ENCODE data around the gene BLACAT1. TPM values are rescaled to one million over a fixed set of nuclear protein-coding genes. Genes with fewer than 3 reads are reported as not detected.
"Not testable (repeated sequence)": the region's sequence is repeated elsewhere in the genome, so short reads cannot be mapped to it uniquely, and the experiment has no call there.

The BLACAT1 gene
- total RNA-seq, 2 donors from 2014 or later: 0.14 to 0.34 TPM

DNA sequence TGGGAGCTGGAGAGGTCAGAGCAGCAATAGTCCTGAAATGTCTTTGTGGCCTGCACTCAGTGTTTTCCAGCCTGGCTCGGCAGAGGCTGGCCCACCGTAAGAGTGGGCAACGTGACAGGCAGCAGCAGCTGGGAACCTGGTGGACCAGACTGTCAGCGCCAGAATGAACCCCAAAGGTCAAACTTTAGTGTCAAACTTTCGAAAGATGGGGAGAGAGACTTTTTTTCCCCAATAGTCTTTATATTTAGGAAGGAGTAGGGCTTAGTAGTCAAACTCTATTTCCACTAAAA is 10.3 kb downstream of the BLACAT1 start:
- ATAC-seq (no peak), DNase-seq (peak in 1 of 2 donors; percentile 16)
- intact Hi-C loops (cut with DNase I, micrococcal nuclease): no loop called here

DNA sequence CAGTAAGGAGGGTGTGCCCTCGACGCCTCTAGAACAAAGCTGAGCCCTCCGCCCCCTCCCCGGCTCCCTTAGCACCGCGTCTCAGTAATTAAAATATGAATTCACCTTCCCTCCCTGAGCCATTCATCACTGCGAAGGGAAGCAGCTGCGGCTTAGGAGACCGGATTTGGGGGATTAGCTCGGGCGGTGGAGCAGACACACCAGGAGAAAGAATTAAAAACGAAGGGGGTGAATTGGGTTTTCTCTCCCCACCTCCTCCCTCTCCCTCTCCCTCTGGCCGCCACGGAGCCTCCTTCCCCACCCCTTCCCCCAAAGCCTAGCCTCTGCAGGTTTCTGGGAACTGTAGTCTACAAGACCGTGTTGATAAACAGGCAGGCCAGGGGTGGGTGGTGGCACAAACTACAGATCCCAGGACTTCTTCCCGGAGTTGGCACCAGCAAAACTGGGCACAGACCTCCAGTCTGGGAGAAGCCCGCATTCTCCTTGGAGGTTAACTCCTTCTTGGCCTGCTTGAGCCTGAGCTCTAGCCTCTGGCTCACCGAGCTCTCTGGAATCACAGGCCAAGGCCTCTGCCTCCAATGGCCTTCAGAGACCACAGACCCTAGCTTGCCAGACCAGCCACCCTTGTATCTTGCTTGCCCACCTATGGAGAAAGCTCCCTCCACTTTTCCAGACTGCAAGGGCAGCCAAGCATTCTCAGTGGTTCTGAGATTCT is 10.8 kb downstream of the BLACAT1 start:
- ATAC-seq (no peak), DNase-seq (peak in 1 of 2 donors; percentile 70)
- intact Hi-C loops (cut with DNase I, micrococcal nuclease): no loop called here

DNA sequence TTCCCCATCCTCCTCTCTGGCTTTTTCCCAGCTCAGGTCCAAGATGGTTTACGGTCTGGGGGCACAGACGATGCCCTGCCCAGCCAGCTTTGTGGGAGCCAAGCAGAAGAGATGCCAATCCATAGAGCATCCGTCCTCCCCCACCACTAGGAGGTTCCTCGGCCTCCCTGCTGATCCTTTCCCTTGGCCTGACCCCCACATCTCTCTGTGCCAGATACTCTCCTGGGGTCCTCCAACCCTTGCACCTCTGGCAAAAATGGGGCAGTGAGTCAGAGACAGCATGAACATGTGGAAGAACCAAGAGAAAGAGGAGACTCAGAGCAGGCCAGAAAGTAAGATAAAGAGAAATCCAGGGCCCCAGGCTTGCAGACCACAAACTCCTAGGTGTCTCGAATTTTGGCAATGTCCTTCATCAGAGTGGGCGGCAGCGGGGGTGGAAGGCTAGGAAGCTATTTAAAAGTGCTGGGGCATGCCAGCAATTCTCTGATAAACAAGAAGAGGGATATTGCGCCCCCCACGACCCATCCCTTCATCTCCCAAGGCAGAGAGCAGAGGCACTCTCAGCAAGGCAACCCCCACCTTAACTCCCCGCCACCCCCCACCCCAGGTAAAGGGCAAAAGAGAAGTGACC is 11.4 kb downstream of the BLACAT1 start:
- DNase-seq (peak in 1 of 2 donors; percentile 20), ATAC-seq (no peak)
- intact Hi-C loops (cut with DNase I, micrococcal nuclease): no loop called here

DNA sequence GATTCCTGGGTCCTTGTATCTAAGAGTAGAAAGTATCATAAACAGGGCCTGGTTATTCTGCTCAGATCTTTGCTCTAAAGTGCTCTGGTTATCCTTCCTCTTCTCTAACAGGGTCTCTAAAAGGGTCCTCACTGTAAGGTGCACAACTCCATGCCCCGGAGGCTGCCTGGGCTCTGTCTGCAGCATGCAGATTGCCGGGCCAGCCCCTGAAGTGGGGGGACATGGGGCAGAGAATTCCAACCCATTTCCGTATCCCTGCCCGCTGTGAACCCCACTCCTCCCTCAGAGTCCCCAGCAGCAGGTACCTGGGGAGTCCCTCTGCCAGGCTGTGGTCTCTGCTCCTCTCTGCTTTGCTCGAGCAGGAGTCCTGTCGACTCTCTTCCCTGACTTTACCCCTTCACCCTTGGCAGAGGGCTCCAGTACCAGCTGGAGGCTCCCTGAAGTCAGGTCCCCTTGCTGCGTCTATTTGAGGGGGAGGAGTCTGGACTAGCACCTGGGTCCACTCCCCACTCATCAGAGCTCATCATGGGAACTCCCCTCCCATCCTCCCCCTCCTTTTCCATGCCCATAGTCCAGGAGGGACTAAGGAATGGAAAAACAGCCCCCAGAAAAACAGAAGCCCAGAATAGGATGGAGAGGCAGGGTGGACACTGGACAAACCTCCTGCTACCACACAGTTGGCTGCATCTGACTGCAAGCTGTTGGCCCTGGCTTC is 12.1 kb downstream of the BLACAT1 start:
- ATAC-seq (no peak), DNase-seq (peak in 1 of 2 donors; percentile 20)
- intact Hi-C loops (cut with DNase I, micrococcal nuclease): no loop called here

GRCh38 chr1:205442051-205442725 is 13.7 kb downstream of the BLACAT1 start:
- no peak for DNase-seq
- intact Hi-C loops (cut with DNase I, micrococcal nuclease): no loop called here
- ATAC-seq: no peak

DNA sequence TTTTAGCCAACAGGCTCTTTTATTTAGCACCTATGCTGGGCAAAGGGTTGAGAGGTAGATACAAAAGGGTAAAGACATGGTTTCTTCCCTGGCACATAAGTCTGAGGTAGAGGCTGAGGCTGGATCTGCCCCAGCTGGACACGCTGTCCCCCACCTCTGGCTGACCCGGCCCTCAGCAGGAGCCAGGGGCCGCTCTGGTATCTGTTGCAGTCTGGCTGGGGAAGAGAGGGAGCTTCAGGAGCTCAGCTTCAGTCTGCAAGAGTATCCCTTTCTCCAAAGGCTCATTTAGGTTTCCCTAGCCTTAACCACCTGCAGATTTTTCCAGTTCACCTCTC is 14.2 kb downstream of the BLACAT1 start:
- intact Hi-C loops (cut with DNase I, micrococcal nuclease): no loop called here
- ATAC-seq: no peak
- DNase-seq: no peak

DNA sequence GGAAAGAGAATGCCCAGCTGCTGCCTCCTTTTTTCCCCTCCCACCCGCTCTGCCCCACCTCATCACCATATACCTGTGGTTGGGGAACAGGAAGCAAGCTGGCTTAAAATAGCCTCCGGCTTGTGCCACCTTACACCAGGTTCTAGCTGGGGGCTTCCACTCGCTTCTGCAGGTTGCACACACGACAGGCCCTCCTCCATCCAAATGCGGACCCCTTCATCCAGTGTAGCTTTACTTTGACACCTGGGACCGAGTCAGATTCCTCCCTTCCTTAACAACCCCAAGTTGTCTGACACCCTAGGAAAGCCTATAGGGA is 14.6 kb downstream of the BLACAT1 start:
- intact Hi-C loops (cut with DNase I, micrococcal nuclease): no loop called here
- DNase-seq (no peak), ATAC-seq (no peak)

GRCh38 chr1:205440476-205441317 is 15.1 kb downstream of the BLACAT1 start:
- ATAC-seq (peak; percentile 92), DNase-seq (peak; percentile 87 to 90)
- intact Hi-C loops (cut with DNase I, micrococcal nuclease): no loop called here

DNA sequence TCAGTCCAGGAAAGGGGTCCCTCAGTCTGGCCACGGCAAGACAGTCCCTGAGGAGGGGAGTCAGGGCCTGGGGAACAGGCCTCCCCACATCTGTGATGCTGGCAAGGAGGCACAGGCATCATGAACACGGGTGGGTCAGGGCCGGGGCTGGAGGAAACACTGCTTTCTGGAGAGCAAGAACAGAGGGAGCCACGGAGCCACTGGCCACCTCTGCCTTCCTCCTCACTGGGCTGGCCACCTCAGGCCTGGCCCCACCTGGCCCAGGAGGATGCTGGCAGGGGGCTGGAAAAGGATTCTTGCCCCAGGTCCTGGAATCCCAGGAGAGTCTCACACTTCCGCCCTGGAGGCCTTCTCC is 15.7 kb downstream of the BLACAT1 start:
- no peak for DNase-seq
- ATAC-seq: no peak
- intact Hi-C loops (cut with DNase I, micrococcal nuclease): no loop called here

- intact Hi-C loops (cut with DNase I, micrococcal nuclease): no loop called here
- peak; percentile 58 for ATAC-seq
- peak; percentile 83 to 87 for DNase-seq
These were observed 17.4 kb downstream of the BLACAT1 start for GRCh38 chr1:205438213-205439158.

DNA sequence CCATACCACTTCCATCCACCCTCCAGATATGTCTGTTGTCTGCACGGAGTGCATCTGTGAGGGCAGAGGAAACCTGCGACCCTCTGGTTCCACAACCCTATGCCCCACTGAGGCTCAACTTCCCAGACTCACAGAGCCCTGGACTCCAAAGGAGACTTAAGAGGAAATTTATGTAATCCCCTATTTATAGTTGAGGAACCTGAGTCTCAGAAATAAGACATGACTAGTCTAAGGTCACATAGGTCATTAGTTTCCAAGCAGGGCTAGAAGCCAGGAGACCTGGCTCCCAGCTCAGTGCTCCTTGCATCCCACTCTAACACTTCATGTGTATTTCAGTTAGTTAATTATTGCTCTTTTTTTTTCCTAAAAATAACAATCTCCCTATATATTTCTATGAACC is 18.3 kb downstream of the BLACAT1 start:
- intact Hi-C loops (cut with DNase I, micrococcal nuclease): no loop called here
- DNase-seq (no peak), ATAC-seq (no peak)

GRCh38 chr1:205436776-205437410 is 19.0 kb downstream of the BLACAT1 start:
- DNase-seq: peak in 1 of 2 donors; percentile 14
- no peak for ATAC-seq
- intact Hi-C loops (cut with DNase I, micrococcal nuclease): no loop called here

GRCh38 chr1:205435578-205436573 is 20.0 kb downstream of the BLACAT1 start:
- ATAC-seq: no peak
- intact Hi-C loops (cut with DNase I, micrococcal nuclease): no loop called here
- DNase-seq: peak in 1 of 2 donors; percentile 22

- intact Hi-C loops (cut with DNase I, micrococcal nuclease): no loop called here
- ATAC-seq: peak; percentile 73
- DNase-seq: no peak
These were observed 21.1 kb downstream of the BLACAT1 start for GRCh38 chr1:205434738-205435137.

GRCh38 chr1:205432692-205433091 is 23.2 kb downstream of the BLACAT1 start:
- DNase-seq; intact Hi-C loops (cut with DNase I, micrococcal nuclease); ATAC-seq: not testable (repeated sequence)

GRCh38 chr1:205432116-205432515 is 23.7 kb downstream of the BLACAT1 start:
- no peak for ATAC-seq
- DNase-seq: no peak
- intact Hi-C loops (cut with DNase I, micrococcal nuclease): no loop called here

Measured in left colon (tissue), 2 donors.